Smooth muscle cell (in vitro differentiated cells): ENCODE data around the gene ANK2. TPM values are rescaled to one million over a fixed set of nuclear protein-coding genes. Genes with fewer than 3 reads are reported as not detected.

Experiments used
- DNase-seq: peaks from one replicate; lab custom pipeline; 2025; ENCODE audit not compliant: unreplicated experiment; lab: John Stamatoyannopoulos, UW
- H2AFZ ChIP-seq: fragments of 200-600 bp; sonication (generic); 2 replicates; pipeline ENCODE4 v1.6.0; 2016; ENCODE audit warnings: antibody characterized with exemption, low read depth, mild to moderate bottlenecking
- H3F3A ChIP-seq: fragments of 200-600 bp; sonication (generic); 2 replicates; pipeline ENCODE4 v1.6.0; 2017; ENCODE audit warnings: antibody characterized with exemption, low read depth
- H3K27ac ChIP-seq: fragments of 200-600 bp; sonication (generic); 2 replicates; pipeline ENCODE4 v1.5.1; 2016; ENCODE audit warnings: low read depth, mild to moderate bottlenecking
- H3K27me3 ChIP-seq: fragments of 200-600 bp; sonication (generic); 2 replicates; pipeline ENCODE4 v1.6.1; 2016; ENCODE audit warnings: low read depth, mild to moderate bottlenecking
- H3K36me3 ChIP-seq: fragments of 200-600 bp; sonication (generic); 2 replicates; pipeline ENCODE4 v1.5.1; 2016; ENCODE audit warnings: low read depth
- H3K4me1 ChIP-seq: fragments of 200-600 bp; sonication (generic); 2 replicates; pipeline ENCODE4 v1.5.1; 2016; ENCODE audit warnings: low read depth
- H3K4me2 ChIP-seq: fragments of 200-600 bp; sonication (generic); 2 replicates; pipeline ENCODE4 v1.6.0; 2016; ENCODE audit warnings: mild to moderate bottlenecking
- H3K4me3 ChIP-seq: fragments of 200-600 bp; sonication (generic); 2 replicates; pipeline ENCODE4 v1.5.1; 2016; ENCODE audit warnings: mild to moderate bottlenecking
- H3K79me2 ChIP-seq: fragments of 200-600 bp; sonication (generic); 2 replicates; pipeline ENCODE4 v1.6.0; 2016; ENCODE audit warnings: low read depth, mild to moderate bottlenecking
- H3K9ac ChIP-seq: fragments of 200-600 bp; sonication (generic); 2 replicates; pipeline ENCODE4 v1.6.0; 2016; ENCODE audit warnings: low read depth
- H3K9me3 ChIP-seq: fragments of 200-600 bp; sonication (generic); replicated peaks from 2 replicates; pipeline ENCODE4 v1.5.1; 2016; ENCODE audit warnings: low read depth
- H4K20me1 ChIP-seq: fragments of 200-600 bp; sonication (generic); 2 replicates; pipeline ENCODE4 v1.6.0; 2016; ENCODE audit warnings: low read depth
- CTCF ChIP-seq: fragments of 200-600 bp; sonication (generic); IDR thresholded peaks from 2 replicates; pipeline ENCODE4 v1.5.1; 2017; ENCODE audit warnings: borderline replicate concordance, mild to moderate bottlenecking, antibody characterized with exemption; ENCODE audit not compliant: insufficient read depth, poor library complexity, severe bottlenecking
- WGBS: methylation state at CpG from one replicate; pipeline ENCODE4 v1.1.7; 2016; ENCODE audit warnings: low lambda C conversion rate; 5-methylcytosine and 5-hydroxymethylcytosine counted together
- polyA plus RNA-seq: library from polyadenylated mRNA; unstranded; fragments of >200 nt; fragmentation: Nextera tagmentation; extraction: Ambion mirVana; gene quantifications from 2 replicates; pipeline ENCODE4 v1.2.1, GENCODE V29; 2016
- total RNA-seq: library from RNA; depleted of rRNA; stranded (reverse); fragments of >200 nt; gene quantifications from 2 replicates; pipeline ENCODE4 v1.2.3, GENCODE V29; 2014

The ANK2 gene
- total and polyA plus RNA-seq, 2 experiments from 2014 or later, result 2.2 to 8.1 TPM

GRCh38 chr4:113288257-113288656 is 238.8 kb downstream of the ANK2 start:
- TF ChIP-seq CTCF, result no peak
- no peaks in the 10 kb centered on the region for H4K20me1 ChIP-seq

GRCh38 chr4:113288696-113289095 is 239.2 kb downstream of the ANK2 start:
- H4K20me1 ChIP-seq, result no peaks in the 10 kb centered on the region
- no peaks in the 10 kb centered on the region for H3K27me3 ChIP-seq
- H3K9ac ChIP-seq, result no peak overlapping the region
- TF ChIP-seq CTCF, result no peak
- H3K36me3 ChIP-seq, result no peaks in the 10 kb centered on the region
- peaks cover 30% of the 10 kb centered on the region for H3K4me1 ChIP-seq
- no peak overlapping the region for H2AFZ ChIP-seq
- DNase-seq, result no peak
- no peak overlapping the region for H3K4me2 ChIP-seq
- H3F3A ChIP-seq, result no peaks in the 10 kb centered on the region
- no peaks in the 10 kb centered on the region for H3K9me3 ChIP-seq
- H3K4me3 ChIP-seq, result no peak overlapping the region
- 96% methylated on average over 4 of the region's 4 CpGs for WGBS
- H3K79me2 ChIP-seq, result no peaks in the 10 kb centered on the region
- no peak overlapping the region for H3K27ac ChIP-seq

More at GRCh38 chr4:113288257-113288656, 238.8 kb downstream of the ANK2 start:
- Histone ChIP-seq H3K9me3 (no peaks in the 10 kb centered on the region), H3F3A (no peaks in the 10 kb centered on the region), H3K4me2 (no peak overlapping the region), H2AFZ (no peak overlapping the region), H3K36me3 (no peaks in the 10 kb centered on the region), H3K4me1 (peaks cover 26% of the 10 kb centered on the region), H3K4me3 (no peak overlapping the region), H3K27ac (no peak overlapping the region), H3K79me2 (no peaks in the 10 kb centered on the region), H3K9ac (no peak overlapping the region), H3K27me3 (no peaks in the 10 kb centered on the region)
- no peak for DNase-seq
- WGBS, result 87% methylated on average over 2 of the region's 2 CpGs

- no peaks in the 10 kb centered on the region for H3K9me3 ChIP-seq
- no peak for TF ChIP-seq CTCF
- H3K4me3 ChIP-seq, result no peak overlapping the region
- peaks cover 34% of the 10 kb centered on the region for H3K4me1 ChIP-seq
- no peak overlapping the region for H3K27ac ChIP-seq
- H3K36me3 ChIP-seq, result no peaks in the 10 kb centered on the region
- H3K4me2 ChIP-seq, result no peak overlapping the region
- no peaks in the 10 kb centered on the region for H3K27me3 ChIP-seq
- no peaks in the 10 kb centered on the region for H3K79me2 ChIP-seq
- no peak overlapping the region for H2AFZ ChIP-seq
- DNase-seq, result no peak
- no peaks in the 10 kb centered on the region for H4K20me1 ChIP-seq
- H3K9ac ChIP-seq, result no peak overlapping the region
- no peaks in the 10 kb centered on the region for H3F3A ChIP-seq
Measured at GRCh38 chr4:113289766-113290165, 240.3 kb downstream of the ANK2 start.

GRCh38 chr4:113290666-113291065 is 241.2 kb downstream of the ANK2 start:
- WGBS, result 48% methylated on average over 2 of the region's 2 CpGs

More at GRCh38 chr4:113290666-113291065, 241.2 kb downstream of the ANK2 start:
- DNase-seq, result no peak
- Histone ChIP-seq H3K9me3 (no peaks in the 10 kb centered on the region), H3K9ac (no peak overlapping the region), H3K79me2 (no peaks in the 10 kb centered on the region), H3K4me1 (peaks cover 38% of the 10 kb centered on the region), H3K27ac (no peak overlapping the region), H3K4me2 (no peak overlapping the region), H3K36me3 (no peaks in the 10 kb centered on the region), H3K4me3 (no peak overlapping the region), H3F3A (no peaks in the 10 kb centered on the region), H4K20me1 (no peaks in the 10 kb centered on the region), H2AFZ (no peak overlapping the region), H3K27me3 (no peaks in the 10 kb centered on the region)
- TF ChIP-seq CTCF, result no peak
